Smooth muscle cell (in vitro differentiated cells): ENCODE measurements around the gene GMDS. TPM values are rescaled to one million over a fixed set of nuclear protein-coding genes. Genes with fewer than 3 reads are reported as not detected.

ENCODE experiments used
- DNase-seq: peaks from one replicate; lab custom pipeline; 2025; ENCODE audit not compliant: unreplicated experiment; lab: John Stamatoyannopoulos, UW
- H2AFZ ChIP-seq: fragments of 200-600 bp; sonication (generic); 2 replicates; pipeline ENCODE4 v1.6.0; 2016; ENCODE audit warnings: antibody characterized with exemption, low read depth, mild to moderate bottlenecking
- H3F3A ChIP-seq: fragments of 200-600 bp; sonication (generic); 2 replicates; pipeline ENCODE4 v1.6.0; 2017; ENCODE audit warnings: antibody characterized with exemption, low read depth
- H3K27ac ChIP-seq: fragments of 200-600 bp; sonication (generic); 2 replicates; pipeline ENCODE4 v1.5.1; 2016; ENCODE audit warnings: low read depth, mild to moderate bottlenecking
- H3K27me3 ChIP-seq: fragments of 200-600 bp; sonication (generic); 2 replicates; pipeline ENCODE4 v1.6.1; 2016; ENCODE audit warnings: low read depth, mild to moderate bottlenecking
- H3K36me3 ChIP-seq: fragments of 200-600 bp; sonication (generic); 2 replicates; pipeline ENCODE4 v1.5.1; 2016; ENCODE audit warnings: low read depth
- H3K4me1 ChIP-seq: fragments of 200-600 bp; sonication (generic); 2 replicates; pipeline ENCODE4 v1.5.1; 2016; ENCODE audit warnings: low read depth
- H3K4me2 ChIP-seq: fragments of 200-600 bp; sonication (generic); 2 replicates; pipeline ENCODE4 v1.6.0; 2016; ENCODE audit warnings: mild to moderate bottlenecking
- H3K4me3 ChIP-seq: fragments of 200-600 bp; sonication (generic); 2 replicates; pipeline ENCODE4 v1.5.1; 2016; ENCODE audit warnings: mild to moderate bottlenecking
- H3K79me2 ChIP-seq: fragments of 200-600 bp; sonication (generic); 2 replicates; pipeline ENCODE4 v1.6.0; 2016; ENCODE audit warnings: low read depth, mild to moderate bottlenecking
- H3K9ac ChIP-seq: fragments of 200-600 bp; sonication (generic); 2 replicates; pipeline ENCODE4 v1.6.0; 2016; ENCODE audit warnings: low read depth
- H3K9me3 ChIP-seq: fragments of 200-600 bp; sonication (generic); replicated peaks from 2 replicates; pipeline ENCODE4 v1.5.1; 2016; ENCODE audit warnings: low read depth
- H4K20me1 ChIP-seq: fragments of 200-600 bp; sonication (generic); 2 replicates; pipeline ENCODE4 v1.6.0; 2016; ENCODE audit warnings: low read depth
- WGBS: methylation state at CpG from one replicate; pipeline ENCODE4 v1.1.7; 2016; ENCODE audit warnings: low lambda C conversion rate; 5-methylcytosine and 5-hydroxymethylcytosine counted together
- polyA plus RNA-seq: library from polyadenylated mRNA; unstranded; fragments of >200 nt; fragmentation: Nextera tagmentation; extraction: Ambion mirVana; gene quantifications from 2 replicates; pipeline ENCODE4 v1.2.1, GENCODE V29; 2016
- total RNA-seq: library from RNA; depleted of rRNA; stranded (reverse); fragments of >200 nt; gene quantifications from 2 replicates; pipeline ENCODE4 v1.2.3, GENCODE V29; 2014
- TF ChIP-seq, protein P1 (sequence below): fragments of 200-600 bp; sonication (generic); IDR thresholded peaks from 2 replicates; pipeline ENCODE4 v1.5.1; 2017; ENCODE audit warnings: borderline replicate concordance, mild to moderate bottlenecking, antibody characterized with exemption; ENCODE audit not compliant: insufficient read depth, poor library complexity, severe bottlenecking

Gene GMDS
- total and polyA plus RNA-seq, 2 experiments from 2014 or later: 3.7 to 8.5 TPM

DNA sequence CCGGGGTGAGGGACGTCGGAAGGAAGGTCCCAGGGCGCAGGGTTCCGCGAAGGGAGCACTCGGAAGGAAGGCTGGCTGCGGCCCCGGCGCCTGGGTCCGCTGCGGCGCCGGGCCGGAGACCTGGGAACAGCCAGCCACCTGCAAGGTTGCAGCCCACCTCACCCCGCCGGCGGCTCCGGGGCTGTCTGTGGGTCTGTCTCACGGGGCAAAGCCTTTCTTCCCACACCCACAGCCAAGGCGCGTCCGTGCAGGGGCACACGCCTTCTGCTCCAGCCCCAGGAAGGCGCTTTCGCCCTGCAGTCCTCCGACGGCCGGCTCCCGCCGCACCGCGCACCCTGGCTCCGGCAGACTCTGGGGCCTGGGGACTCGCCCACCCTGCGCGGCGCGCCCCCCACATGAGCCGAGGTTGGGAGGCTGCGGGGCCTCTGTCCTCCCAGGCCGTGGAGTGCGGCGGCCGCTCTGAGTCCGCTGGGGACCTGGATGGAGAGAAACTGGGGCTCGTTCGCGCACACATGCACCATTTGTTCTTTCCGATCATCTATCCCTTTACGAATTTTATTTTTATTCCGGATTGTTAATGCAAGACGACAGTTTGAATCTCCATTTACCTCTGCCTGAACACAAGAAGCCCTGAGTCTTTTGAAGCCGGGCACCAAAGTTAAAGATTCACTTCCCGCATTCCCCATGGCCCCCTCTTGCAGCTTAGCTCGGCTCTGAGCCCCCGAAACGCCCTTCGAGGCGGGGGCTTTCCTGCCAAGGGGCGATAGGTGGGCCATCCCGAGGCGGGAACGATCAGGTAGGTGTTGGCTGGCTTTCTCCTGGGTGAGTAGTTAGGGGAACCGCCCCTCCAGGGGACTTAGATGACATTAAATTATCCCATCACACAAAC is 640.2 kb downstream of the GMDS start:
- Histone ChIP-seq H3K36me3 (no peaks in the 10 kb centered on the region), H3F3A (no peaks in the 10 kb centered on the region), H2AFZ (no peak overlapping the region), H3K4me3 (peak overlapping the region; percentile 45), H4K20me1 (peaks cover 5% of the 10 kb centered on the region), H3K4me1 (peaks cover 20% of the 10 kb centered on the region), H3K27me3 (peaks cover 90% of the 10 kb centered on the region), H3K9me3 (no peaks in the 10 kb centered on the region), H3K9ac (no peak overlapping the region), H3K27ac (no peak overlapping the region), H3K4me2 (peak overlapping the region; percentile 85), H3K79me2 (no peaks in the 10 kb centered on the region)
- WGBS: 8% methylated on average over 64 of the region's 65 CpGs
- TF ChIP-seq, protein P1, sequence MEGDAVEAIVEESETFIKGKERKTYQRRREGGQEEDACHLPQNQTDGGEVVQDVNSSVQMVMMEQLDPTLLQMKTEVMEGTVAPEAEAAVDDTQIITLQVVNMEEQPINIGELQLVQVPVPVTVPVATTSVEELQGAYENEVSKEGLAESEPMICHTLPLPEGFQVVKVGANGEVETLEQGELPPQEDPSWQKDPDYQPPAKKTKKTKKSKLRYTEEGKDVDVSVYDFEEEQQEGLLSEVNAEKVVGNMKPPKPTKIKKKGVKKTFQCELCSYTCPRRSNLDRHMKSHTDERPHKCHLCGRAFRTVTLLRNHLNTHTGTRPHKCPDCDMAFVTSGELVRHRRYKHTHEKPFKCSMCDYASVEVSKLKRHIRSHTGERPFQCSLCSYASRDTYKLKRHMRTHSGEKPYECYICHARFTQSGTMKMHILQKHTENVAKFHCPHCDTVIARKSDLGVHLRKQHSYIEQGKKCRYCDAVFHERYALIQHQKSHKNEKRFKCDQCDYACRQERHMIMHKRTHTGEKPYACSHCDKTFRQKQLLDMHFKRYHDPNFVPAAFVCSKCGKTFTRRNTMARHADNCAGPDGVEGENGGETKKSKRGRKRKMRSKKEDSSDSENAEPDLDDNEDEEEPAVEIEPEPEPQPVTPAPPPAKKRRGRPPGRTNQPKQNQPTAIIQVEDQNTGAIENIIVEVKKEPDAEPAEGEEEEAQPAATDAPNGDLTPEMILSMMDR: no peak
- no peak for DNase-seq

DNA sequence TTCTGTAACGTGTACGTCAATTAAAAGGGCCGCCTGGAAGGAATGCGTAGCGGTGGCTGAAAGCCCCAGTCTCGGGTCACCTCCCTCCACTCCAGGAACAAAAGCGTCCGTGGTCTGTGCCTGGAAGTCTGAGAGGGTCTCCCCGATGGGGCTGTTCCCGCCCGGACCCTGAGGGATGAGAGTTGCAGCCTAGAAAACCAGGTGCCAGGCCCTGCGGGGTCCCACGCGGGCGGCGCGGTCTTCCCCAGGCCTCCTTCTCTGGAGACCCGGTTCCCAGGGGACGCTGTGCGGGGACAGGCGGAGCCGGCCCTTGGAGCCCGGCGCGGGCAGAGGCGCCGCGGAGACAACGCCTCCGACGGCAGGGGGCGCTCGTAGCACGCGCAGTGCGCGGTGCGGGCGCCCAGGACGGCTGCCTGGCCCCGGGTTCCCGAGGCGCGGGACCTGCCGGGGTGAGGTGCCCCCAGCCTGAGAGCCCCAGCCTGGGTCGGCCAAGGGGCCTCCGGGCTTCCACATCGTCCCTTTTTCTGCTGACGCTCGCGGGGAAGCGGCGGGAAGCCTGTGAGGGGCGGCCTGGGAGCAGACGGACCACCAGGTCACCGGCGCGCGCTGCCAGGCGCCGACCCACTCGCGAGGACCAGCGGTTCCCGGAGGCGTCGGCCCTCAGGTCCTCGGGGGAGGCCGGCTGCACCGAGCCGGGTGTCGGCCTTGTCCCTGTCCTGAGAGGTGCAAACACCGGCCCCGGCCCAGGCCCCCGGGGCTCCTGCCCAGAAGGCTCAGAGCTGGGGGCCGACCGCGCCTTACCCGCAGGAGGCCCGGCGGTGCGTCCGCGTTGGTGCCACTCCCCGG is 641.0 kb downstream of the GMDS start:
- peak overlapping the region; percentile 55 for H2AFZ ChIP-seq
- 3% methylated on average over 74 of the region's 85 CpGs for WGBS

DNA sequence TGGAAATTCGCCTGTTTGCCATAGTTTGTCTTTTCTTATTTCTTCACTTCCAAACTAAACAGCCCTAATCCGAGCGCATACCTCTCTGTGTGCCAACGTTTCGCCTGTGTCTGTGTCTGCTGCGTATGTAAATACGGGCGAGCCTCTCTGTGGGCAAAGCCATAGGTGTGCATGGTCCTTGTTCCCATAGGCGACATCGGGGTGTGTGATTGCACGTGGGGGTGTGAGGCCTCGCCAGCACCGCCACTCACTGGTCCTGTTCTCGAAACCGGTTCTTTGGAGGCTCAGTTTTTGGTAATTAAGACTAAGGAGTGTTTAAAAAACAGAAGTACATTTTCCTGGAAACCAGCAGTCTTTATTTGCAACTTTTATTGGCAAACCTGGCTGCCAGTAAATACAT is 641.7 kb downstream of the GMDS start:
- DNase-seq: no peak
- H3F3A ChIP-seq: no peaks in the 10 kb centered on the region
- no peaks in the 10 kb centered on the region for H3K79me2 ChIP-seq
- WGBS: 84% methylated on average over 15 of the region's 15 CpGs
- no peak overlapping the region for H3K27ac ChIP-seq
- peak overlapping the region; percentile 85 for H3K4me2 ChIP-seq
- H3K9ac ChIP-seq: no peak overlapping the region
- peaks cover 97% of the 10 kb centered on the region for H3K27me3 ChIP-seq
- H2AFZ ChIP-seq: peak overlapping the region; percentile 55
- no peaks in the 10 kb centered on the region for H3K9me3 ChIP-seq
- TF ChIP-seq, protein P1: no peak
- no peaks in the 10 kb centered on the region for H3K36me3 ChIP-seq
- H3K4me1 ChIP-seq: peaks cover 17% of the 10 kb centered on the region
- peaks cover 5% of the 10 kb centered on the region for H4K20me1 ChIP-seq
- peak overlapping the region; percentile 45 for H3K4me3 ChIP-seq

More for the DNA sequence above, 641.0 kb downstream of the GMDS start:
- Histone ChIP-seq H3K36me3 (no peaks in the 10 kb centered on the region), H3K27ac (no peak overlapping the region), H4K20me1 (peaks cover 5% of the 10 kb centered on the region), H3K4me3 (peak overlapping the region; percentile 45), H3K9ac (no peak overlapping the region), H3K79me2 (no peaks in the 10 kb centered on the region), H3K27me3 (peaks cover 97% of the 10 kb centered on the region), H3K9me3 (no peaks in the 10 kb centered on the region), H3K4me1 (peaks cover 20% of the 10 kb centered on the region), H3F3A (no peaks in the 10 kb centered on the region), H3K4me2 (peak overlapping the region; percentile 85)
- DNase-seq: peak; percentile 28
- TF ChIP-seq, protein P1: peak; percentile 98
